NCI-H1048 (cell line): ENCODE results near the gene MFNG.
"Not testable (repeated sequence)": the region's sequence is repeated elsewhere in the genome, so short reads cannot be mapped to it uniquely, and the experiment has no call there.

ENCODE experiments used
- DNase-seq: peaks from one replicate; lab custom pipeline; 2025; lab: John Stamatoyannopoulos, UW

Gene MFNG

DNA sequence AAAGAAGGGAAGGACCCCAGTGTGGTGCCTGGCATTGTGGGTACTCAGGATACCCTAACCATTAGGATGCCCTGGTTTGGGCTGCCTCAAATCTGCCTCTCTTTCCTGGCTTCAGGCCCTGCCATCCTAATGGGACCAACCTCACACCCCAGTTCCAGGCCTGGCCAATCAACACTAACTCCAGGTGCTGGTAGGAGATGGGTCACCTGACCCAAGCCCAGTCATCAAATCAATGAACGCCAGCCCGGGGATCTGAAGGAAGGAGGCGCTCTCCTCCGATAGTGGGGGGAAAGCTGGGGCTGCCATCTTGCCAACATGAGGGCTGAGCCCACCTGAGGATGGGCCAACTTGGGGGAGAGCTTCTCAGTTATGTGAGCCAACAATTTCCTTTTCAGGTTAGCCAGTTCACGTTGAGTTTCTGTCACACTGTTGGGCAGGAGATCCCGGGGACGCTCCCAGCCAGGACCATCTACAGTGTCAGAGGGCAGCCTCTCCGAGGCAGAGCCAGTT is 12.7 kb downstream of the MFNG start:
- no peak for DNase-seq

DNA sequence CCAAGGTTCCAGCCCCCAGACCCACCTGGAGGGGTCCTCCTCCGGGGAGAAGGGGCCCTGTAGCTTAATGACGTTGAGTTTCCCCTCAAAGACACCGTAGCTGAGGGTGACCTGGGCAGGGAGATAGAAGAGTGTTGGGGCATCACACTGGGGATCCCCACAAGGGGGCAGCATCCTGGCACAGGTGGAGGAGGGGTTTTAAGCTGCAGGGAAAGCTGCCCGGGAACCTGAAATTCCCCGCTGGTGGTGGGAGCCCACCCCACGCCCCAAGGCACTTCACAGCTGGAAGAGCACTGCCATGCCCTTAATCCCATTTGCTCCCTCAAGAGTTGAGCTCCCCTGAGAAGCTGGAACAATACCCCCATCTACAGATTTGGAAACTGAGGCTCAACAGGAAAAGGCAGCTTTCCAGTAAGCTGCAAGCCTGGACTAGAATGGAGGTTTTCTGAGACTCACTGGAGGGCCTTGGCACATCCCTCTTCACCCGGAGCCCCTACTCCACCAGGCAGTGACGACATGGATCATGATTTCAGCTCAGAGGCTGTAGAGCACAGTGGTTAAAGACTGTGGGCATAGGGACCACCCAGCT is 13.7 kb downstream of the MFNG start:
- no peak for DNase-seq

DNA sequence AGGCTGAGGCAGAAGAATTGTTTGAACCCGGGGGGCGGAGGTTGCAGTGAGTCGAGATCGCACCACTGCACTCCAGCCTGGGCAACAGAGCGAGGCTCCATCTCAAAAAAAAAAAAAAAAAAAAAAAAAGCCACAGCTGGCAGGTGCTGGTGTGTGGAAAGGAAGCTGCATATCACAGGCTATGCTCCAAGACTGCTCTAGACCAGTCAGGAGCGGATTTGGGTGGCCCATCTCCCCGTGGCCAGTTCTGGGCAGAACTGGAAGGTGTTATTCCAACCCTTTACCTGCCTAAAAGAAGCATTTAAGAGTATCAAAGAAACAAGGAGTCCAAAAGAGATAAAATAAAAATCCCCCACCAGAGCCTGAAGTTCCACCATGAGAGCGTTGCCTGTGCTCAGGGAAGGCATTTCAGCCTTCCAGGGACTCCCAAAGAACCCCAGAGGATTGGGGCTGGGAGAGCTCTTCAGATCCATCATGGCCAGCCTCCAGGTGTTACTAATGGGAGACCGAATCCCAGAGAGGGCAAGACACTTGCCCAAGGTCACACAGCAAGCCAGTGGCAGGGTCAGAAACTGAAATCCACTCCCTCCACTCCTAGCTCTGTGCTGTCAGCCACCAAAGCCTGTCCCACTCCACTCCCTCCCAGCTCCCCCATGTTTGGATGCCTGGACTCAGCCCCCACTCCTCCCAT is 14.3 kb downstream of the MFNG start:
- DNase-seq, result no peak

DNA sequence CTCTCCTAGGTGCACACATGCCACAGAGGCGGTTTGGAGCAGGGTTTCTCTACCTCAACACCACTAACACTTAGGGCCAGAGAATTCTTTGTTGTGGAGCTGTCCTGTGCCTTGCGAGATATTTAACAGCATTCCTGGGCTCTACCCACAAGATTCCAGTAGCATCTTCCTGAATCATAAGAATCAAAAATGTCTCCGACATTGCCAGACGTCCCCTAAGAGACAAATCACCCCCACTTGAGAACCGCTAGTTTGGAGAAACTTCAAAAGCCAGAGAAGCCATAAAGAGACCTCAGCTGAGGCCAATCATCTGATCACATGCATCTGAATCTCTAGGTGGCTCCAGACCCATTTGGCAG is 16.1 kb downstream of the MFNG start:
- DNase-seq, result no peak

DNA sequence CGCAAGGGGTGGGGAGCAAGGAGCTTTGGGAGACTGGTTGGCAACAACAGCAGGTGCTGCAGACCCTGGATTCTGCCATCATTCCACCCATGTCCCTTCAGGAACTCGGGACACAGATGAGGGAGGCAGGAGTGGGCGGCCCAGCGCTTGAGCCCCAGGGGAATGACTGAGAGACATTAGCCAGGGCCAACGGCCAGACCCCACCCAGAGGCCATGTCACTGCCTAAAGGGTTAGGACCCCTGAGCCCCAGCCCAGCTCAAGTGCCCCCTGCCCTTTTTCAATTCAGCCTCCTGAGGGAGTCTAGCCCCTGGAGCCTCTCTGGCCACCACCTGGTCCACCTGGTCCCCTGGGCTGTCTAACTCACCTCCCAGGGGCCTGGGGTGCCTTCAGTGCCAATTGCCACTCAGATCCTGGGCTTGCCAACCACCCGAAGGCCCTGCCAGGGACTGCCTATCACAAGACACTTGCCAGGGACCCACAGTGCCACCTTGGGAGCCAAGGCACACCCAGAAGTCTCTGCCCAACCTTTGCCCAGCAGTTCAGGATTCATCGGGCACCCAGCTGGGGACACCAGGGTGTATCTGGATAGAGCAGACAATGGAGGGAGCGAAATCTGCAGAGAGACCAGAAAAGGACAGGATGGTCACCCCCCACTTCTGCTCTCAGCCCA is 16.6 kb downstream of the MFNG start:
- DNase-seq, result no peak

DNA sequence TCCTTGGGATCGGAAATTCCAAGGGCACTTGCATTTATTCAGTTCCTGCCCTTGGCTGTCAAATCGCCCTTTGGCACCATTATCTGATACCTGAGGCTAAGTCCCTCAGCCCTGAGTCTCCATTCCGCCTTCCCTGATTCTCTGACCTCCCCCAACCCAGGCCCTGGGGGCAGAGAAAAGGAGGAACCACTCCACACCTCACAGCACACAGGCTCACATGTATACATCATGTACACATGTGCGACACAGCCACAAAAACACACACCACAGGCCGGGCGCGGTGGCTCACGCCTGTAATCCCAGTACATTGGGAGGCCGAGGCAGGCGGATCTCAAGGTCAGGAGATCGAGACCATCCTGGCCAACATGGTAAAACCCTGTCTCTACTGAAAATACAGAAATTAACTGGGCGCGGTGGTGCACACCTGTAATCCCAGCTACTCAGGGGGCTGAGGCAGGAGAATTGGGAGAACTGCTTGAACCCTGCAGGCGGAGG is 17.9 kb downstream of the MFNG start:
- DNase-seq, result not testable (repeated sequence)

DNA sequence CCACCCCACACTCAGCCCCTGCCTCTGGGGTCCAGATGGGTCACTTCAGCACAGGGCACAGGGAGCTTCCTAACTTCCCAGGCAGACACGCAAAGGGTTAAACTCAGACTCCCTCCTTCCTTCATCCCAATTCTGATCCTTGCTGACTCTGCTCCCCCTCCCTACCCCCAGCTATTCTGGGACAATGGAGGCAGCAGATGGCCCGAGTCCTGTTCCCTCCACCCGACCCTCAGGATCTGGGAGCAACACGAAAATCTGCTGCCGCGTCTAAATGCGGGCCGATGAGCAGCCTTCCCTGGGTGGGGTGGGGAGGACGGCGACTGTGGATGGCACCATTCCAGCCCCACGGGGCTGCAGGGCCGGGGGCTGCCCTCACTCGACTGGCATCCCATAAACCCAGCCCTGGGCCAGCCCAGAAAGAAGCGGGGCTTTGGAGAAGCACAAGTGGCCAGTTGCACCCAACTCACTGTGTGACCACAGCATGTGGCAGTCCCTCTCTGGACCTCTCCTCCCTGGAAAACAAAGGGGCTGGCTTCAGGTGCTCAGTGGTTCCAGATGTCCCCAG is 18.7 kb downstream of the MFNG start:
- DNase-seq, result no peak

DNA sequence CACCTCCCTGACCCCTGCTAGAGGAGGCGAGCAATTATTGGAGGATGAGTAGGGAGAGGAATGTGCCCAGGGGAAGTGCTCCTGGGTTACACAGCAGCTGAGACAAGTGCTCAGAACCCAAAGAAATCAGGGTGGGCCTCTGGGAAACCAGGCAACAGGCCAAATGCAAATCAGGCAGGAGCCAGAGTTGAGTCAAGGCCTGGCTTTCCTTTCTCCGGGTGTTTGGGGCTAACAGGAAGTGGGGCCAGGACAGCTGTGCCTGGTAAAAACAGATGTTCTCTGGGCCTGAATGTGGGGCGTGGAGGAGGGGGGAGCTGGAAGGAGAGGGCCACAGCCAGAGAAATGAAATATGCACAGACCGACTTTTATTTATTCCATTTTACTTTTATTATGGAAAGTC is 22.0 kb downstream of the MFNG start:
- no peak for DNase-seq

DNA sequence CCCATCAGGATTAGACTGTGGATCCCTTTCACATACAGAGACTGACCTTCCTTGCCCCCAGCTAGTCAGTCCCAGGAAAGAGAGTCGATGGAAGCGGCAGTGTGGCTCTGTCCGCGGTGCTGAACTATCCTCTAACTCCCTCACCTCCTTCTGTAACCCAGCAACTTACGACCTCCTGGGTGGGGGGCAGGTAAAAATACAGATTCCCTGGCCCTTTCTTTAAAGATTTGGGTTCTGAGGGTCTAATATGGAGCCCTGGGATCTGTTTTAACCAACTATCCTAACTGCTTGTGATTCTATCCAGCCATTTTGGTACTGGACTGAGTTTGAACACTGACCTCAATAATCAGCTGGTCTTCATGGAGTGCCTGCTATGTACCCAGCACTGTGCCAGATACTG is 23.2 kb downstream of the MFNG start:
- no peak for DNase-seq

DNA sequence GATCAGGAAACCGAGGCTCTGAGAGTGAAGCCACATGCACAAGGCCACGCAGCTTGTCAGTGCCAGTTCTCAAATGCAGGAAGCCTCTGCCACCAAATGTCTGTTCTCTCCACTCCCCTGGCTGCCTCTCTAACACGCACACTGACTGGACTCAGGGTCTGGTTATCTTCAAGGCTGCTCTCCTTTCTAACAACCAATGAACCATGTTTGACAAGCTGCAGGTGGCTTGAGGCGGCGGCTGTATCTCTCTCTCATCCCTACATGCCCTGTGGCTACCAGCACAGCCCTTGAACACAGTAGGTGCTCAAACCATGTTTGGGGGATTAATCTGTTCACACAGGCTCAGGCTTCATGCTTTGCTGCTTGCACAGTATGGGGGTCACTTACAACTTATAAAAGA is 23.7 kb downstream of the MFNG start:
- DNase-seq, result no peak

DNA sequence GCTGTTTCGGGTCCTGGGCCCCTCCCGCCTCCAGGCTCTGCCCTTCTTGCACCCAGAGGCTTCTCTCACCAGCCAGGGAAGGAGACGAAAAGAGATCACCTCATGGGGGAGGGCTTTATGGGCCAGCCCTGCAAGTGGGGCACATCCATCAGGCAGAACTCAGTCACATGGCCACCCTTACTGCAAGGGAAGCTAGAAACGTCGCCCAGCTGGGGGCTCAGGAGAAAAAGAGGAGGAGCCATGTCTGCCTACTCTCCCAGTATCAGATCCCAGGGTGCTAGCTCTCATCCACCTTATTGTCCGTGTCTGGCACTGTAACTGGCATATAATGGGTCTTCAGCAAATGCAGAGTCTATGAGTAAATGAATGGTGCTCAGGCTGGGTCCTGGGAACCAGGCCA is 24.2 kb downstream of the MFNG start:
- no peak for DNase-seq

DNA sequence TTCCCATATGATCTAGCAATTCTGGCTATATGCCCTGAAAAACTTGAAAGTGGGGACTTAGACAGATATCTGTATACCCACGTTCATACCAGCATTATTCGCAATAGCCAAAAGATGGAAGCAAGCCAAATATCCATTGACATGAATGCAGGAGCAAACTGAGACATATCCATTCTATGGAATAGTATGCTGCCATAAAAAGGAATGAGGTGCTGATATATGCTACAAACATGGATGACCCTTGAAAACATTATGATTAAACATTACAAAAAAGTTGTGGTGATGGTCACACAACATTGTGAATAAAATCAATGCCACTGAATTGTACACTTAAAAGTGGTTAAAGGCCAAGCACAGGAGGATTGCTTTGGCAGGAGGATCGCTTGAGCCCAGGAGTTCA is 25.5 kb downstream of the MFNG start:
- DNase-seq, result no peak

DNA sequence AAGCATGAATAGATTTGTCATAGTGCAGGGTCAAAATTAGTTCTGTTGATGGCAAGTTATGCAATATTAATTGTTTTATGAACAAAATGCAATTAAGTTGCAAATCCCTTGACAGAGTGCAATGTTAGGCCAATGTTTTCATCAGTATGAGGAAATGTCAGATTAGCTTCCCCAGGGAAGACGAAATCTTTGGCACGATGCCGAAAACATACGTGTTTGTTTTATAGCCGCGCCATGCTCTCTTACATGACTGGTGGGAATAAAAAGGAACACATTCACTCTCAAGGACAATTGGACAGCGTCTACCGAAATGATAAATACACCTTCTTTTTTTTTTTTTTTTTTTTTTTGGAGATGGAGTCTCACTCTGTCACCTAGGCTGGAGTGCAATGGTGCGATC is 27.0 kb downstream of the MFNG start:
- DNase-seq, result no peak

DNA sequence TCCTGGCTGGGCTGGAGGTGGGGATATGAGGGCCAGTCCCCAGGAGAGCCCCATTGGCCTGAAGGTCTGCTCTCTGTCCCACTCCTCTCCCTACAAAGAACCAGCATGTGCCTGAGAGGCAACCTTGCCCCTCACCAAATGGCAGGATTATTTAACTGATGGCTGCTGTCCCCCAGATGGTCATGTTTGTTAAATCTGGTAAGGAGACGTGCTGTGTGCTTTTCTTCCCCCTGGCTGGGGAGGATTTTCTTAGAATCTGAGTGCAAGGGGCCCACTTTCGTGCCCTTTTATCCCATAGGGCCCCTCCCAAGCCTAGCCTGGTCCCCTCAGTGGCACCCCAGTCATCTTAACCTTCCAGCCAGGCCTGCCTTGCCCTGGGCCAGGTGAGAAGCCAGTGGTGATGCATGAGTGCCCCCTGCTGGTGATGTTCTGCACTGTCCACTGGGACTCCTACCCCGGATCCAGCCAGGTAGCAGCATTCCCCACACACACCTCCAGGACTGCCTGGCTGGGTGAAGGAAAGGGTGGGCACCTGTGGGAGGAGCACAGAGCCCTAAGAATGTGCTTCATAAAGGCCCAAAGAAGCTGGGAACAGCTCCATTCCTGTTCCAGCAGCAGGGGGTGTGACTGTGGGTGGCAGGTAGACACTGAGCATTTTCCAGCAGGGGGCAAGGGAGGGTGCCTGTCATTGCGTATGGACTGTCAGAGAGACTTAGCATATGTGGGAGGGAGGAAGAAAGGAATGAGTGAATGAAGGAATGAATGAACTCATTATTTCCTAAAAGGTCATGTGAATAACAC is 28.9 kb downstream of the MFNG start:
- no peak for DNase-seq

DNA sequence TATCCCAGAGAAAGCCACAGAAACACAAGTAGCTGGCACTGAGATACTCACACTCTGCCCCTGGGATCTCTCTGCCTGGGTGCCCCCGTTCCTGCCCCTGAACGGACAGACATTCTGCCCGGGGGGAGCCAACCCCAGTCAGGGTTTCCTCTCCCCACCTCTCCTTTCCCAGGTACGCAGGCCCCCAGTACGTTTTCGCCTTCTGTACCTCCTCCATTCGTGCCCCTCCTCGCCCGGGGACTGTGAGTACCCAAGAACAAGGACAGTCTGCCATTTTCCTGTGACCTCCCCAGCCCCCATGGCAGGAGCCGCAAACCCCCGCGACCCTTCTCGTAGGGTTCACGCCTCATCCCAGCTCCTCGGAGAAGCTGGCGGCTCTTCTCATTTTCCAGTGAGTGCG is 29.8 kb downstream of the MFNG start:
- no peak for DNase-seq

DNA sequence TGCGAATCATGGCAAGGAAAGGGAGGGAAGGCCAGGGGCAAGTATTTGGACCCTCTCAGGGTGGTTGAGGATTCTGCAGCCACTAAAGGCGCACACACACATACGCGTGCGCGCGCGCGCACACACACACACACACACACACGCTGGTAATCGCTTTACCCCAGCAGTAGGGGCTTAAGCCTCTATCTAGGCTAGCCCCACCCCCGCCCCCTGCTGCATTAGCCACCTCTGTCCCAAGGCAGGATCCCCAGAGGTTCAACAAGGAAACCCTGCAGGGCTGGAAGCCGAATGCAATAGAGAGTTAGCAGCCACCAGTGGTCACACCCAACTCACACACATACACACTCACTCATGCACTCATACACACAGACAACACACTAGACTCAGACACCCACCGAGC is 30.3 kb downstream of the MFNG start:
- DNase-seq, result no peak

DNA sequence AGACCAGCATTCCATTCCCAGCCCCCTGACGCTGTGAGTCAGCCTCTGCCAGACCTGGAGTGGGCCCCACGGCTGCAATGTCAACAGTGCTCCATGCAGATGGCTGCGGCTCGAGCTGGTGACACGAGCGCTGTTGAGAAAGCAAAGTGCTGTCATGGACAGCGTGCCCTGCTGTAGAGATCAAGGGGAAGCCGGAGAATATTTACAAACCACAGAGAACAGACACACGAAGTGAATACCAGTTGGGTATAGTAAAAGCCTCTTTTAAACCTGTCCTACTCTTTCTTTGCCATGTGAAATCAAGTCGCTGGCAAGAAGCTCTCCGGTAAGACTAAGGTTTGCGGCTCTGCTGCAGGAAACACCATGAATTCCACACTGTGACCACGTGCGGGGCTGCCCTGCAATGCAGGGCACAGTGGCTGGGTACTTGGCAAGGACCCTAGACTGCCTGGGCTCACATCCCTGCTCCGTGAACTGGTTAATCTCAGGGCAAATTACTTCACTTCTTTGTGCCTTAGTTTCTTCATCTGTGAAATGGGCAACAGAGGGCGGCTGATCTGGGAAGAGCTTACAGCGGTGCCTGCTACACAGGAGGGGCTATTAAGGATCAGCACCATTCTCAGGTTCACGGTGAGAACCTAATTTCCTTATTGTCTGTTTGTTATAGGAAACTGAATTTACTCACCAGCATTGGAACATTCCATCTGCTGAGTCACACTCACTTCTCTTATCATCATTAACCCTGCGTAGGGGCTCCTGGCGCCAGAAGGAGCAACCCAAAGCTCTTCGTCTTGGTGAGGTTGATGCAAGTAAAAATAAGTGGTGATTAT is 31.1 kb downstream of the MFNG start:
- no peak for DNase-seq

DNA sequence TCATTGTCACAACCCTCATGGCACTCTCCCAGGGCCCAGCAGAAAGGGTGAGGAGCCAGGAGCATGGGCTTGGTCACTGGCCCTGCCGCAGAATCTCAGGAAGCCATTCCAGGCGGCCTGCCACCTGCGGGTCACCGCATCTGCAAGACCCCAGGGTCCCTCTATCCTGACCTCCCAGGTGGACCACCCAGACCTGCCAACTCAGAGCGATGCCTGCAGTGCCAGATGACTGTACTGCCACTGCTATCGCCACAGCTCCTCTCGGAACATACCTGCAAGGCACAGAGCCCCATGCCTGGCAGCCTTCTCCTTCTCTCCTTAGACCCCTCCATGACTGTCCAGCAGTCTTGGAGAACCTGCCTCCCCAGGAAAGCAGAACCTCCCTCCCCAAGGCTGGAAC is 32.5 kb downstream of the MFNG start:
- no peak for DNase-seq

DNA sequence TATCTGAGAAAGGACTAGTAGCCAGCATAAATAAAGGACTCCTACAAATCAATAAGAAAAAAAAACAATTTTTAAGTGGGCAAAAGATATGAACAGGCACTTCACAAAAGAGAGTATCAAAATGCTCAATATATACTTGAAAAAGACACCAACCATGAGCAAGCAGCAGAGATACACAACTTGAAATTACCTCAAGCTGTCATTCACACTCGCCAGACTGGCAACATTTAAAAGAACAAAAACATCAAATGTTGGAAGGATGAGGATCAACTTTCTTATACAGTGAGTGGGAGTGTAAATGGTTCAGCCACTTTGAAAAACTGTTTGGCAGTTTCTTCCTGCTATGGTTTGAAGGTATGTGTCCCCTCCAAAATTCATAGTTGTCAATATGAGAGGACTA is 35.0 kb downstream of the MFNG start:
- no peak for DNase-seq

DNA sequence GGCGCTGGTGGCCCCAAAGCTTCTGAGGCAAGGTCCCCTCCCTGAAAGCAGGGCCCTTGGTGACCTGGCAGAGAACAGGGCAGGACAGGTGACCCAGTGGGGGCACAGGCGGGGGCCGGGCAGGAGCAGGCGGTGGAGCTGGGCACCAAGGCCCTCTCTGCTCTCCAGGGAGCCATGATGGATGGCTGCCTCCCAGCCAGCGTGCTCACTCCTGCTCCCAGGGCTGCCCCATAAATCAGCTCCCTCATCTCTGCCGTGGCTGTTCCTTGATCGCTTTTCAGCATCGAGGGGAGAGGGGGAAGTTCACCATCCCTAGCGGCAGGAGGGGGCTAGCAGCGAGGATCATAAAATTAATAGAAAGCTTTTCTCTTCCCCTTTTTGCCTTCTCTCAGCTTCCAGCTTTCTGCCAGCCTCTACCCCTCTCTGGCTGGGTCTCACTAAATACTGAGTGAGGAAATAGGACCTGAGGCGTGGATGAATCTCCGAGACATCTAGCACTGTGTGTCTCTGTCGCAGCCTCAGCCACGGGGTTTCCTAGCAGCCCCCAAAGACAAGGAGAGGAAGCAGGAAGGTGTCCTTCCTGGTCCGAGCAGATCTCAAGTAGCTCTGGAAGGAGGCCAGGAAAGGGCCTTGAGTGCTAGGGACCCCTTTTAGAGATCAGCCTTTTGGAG is 36.7 kb downstream of the MFNG start:
- DNase-seq, result no peak
